COR-L47 (cell line): ENCODE results near the gene MMEL1.
"Not testable (repeated sequence)": the region's sequence is repeated elsewhere in the genome, so short reads cannot be mapped to it uniquely, and the experiment has no call there.

Source experiments
- DNase-seq: peaks from one replicate; lab custom pipeline; 2025; lab: John Stamatoyannopoulos, UW

MMEL1 gene

DNA sequence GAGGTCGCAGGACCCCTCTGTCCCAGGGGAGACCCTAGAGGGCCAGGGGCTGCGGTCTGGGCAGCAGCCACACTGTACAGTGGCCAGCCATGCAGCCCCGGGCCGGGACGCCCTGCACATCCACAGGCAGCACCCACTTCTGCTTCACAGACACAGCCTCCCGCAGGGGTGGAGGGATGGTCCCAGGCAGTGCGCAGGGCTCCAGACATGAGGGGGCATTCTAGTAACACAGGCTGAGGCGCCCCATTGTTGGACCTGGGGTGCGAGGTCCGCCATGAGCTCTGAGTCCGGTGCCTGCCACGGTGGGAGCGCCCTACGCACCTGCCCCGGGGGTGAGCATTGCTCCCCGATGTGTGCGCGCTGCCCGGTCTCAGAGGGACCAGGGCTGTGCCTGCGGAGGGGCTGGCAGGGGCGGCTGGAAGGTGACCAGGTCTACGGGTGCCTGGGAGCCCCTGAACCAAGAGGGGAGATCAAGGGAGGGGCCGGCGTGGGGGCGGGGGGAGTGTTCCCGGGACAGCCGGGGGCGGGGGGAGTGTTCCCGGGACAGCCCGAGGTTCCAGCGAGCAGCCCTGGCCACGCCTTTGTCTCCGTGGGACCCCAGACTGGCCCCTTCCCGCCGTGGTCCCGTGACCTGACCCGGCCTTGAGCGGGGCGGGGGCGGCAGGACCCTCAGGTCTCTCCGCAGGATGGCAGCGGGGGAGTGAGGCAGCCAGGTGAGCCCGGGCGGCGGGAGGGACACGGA, 4.5 kb downstream of the MMEL1 start:
- no peak for DNase-seq

DNA sequence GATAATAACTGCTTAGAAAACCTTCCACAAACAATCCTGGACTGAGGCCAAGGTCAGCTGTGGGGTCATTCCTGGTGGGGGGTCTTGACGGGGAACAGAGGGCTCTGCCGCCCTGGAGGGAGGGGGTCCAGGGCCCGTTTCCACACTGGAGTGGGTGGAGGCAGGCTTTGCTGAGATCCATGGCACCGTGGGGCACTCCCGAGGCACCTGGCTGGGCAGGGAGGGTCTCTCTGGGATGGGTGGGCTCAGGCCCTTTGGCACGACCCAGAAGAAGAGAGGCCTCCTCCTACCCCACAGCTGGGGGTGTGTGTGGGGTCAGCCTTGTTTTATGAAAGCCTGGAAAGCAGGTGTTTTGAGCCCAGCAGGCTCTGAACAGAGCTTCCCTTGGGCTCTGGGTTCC, 5.1 kb downstream of the MMEL1 start:
- no peak for DNase-seq

DNA sequence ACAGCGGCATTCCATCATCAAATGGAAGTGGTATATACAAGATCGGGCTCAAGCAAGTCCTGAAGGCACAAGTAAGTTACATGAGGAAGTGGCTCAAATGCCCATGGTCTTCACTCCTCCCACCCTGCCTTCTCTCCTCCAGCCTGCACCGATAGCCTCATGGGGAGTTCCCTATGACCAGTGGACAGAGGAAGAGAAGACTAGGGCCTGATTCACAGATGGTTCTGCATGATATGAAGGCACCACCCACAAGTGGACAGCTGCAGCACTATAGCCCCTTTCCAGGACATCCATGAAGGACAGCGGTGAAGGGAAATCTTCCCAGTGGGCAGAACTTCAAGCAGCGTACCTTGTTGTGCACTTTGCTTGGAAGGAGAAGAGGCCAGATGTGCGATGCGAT, 7.1 kb downstream of the MMEL1 start:
- not testable (repeated sequence) for DNase-seq

DNA sequence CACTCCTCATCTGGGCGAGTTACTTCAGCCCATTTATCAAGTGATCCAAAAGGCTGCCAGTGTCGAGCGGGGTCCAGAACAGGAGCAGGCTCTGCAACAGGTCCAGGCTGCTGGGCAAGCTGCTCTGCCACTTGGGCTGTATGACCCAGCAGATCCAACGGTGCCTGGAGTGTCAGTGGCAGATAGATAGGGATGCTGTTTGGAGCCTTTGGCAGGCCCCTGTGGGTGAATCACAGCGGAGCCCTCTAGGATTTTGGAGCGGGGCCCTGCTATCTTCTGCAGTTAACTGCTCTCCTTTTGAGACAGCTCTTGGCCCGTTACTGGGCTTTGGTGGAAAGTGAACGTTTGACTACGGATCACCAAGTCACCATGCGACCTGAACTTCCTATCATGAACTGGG, 7.5 kb downstream of the MMEL1 start:
- no peak for DNase-seq

DNA sequence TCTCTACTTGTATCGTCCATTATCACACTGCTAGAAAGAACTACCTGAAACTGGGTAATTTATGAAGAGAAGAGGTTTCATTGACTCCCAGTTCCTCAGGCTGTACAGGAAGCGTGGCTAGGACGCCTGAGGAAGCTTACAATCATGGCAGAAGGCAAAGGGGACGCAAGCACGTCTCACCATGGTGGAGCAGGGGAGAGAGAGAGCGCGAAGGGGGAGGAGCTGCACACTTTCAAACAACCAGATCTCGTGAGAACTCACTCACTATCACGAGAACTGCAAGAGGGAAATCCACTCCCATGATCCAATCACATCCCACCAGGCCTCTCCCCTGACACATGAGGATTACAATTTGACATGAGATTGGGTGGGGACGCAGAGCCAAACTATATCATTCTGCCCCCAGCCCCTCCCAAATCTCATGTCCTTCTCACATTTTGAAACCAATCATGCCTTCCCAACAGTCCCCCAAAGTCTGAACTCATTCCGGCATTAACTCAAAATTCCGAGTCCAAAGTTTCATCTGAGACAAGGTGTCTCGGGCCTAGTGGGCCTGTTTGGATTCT, 8.0 kb downstream of the MMEL1 start:
- DNase-seq = no peak

DNA sequence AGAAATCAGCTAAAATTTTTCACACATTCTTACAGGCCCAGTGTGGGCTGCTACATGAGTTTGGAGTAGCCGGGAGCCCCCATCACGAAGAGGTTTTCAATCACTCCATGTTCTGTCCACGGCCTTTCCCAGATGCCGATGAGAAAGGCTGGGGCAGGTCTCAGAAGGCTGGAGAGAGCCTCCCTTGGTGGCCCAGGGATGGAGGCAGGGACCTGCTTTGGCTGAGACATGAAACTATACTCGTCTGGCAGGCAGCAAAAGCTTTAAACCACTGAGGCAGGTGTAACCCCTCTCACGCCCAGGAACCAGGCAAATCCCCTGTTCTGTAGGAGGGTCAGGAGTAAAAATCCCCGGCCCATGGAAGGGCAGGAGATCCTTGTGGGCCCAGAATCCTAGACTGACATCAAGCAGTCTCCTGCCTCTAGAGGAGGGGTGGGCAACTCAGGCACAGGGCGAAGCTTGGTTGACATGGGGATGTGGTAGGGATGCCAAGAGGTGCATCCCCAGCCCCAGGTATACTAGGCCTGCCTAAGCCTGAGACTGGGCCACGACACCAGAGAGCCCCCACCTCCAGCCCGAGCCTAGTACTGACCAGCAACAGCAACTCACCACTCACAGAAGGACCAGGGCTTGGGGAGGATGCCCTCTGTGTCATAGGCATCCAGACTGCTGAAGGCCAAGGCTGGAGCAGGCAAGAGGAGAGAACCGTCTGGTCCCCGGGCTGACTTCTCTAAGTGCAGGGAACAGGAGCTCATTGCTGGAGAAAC, 9.1 kb downstream of the MMEL1 start:
- no peak for DNase-seq

DNA sequence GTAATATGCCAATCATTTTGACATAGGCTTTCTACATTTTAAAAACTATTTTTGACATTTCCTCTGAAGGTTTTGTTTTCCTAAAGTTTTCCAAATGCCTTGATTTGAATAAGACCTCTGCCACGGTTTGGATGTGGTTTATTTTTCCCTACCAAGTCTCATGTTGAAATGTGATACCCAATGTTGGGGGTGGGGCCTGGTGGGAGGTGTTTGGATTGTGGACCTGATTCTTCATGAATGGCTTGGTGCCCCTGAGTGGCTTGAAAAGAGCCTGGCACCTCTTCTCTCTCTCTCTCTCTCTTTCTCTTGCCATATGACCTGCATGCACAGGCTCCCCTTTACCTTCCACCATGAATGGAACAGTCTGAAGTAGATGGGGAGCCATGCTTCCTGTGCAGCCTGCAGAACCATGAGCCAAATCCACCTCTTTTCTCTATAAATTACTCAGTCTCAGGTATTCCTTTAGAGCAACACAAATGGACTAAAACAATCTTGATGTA, 14.8 kb downstream of the MMEL1 start:
- no peak for DNase-seq

DNA sequence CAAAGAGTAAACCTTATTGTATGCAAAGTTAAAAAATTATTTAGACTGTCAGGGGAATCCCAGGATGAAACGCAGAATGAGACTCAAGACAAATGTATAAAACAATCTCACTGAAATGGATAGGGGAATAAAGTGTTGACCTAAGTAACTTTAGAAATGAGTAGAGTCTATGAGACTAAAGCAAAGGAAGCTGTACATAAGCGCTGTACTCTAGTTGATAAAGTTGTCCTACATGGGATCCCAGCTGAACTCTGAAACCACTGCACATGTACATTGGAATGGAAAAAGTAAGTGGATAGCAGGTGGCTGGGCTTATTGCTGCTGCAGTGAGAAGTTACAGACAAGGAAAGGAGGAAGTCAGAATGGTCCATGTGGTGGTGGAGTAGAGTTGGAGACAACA, 18.7 kb downstream of the MMEL1 start:
- no peak for DNase-seq

DNA sequence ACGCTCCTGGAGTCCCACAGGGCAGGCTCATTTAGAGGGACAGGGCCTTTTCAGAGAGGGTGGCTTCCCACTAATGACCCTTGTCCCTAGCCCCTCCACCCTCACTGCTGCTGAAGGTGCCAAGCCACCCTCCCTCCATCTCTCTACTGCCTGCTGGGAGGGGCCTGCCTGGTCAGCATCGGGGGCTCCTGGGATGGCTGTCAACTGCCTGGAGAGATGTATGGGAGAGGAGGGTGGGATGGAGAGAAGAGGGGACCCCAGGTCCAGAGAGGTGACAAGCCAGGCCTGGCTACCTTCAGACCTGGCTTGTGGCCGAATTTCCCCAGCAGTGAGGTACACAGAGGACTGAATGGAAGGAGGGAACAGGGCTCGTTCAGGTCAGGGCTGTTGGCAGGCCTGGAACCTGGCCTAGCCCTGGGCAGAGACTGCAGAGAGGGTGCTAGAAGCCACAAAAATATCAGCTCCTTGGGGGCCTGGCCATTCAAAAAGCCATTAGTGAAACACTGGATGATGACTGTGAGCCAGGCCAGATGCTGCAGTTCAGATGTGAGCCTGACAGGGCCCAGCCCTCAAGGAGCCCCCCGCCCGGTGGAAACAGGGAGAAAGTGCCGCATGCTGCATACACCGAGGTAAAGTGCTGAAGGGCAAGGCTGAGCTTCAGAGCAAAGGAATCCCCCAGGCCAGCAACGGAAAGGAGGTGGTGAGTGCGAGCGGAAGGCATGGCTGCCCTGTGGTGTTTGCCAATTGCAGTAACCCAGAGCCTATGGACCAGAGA, 20.0 kb downstream of the MMEL1 start:
- no peak for DNase-seq

DNA sequence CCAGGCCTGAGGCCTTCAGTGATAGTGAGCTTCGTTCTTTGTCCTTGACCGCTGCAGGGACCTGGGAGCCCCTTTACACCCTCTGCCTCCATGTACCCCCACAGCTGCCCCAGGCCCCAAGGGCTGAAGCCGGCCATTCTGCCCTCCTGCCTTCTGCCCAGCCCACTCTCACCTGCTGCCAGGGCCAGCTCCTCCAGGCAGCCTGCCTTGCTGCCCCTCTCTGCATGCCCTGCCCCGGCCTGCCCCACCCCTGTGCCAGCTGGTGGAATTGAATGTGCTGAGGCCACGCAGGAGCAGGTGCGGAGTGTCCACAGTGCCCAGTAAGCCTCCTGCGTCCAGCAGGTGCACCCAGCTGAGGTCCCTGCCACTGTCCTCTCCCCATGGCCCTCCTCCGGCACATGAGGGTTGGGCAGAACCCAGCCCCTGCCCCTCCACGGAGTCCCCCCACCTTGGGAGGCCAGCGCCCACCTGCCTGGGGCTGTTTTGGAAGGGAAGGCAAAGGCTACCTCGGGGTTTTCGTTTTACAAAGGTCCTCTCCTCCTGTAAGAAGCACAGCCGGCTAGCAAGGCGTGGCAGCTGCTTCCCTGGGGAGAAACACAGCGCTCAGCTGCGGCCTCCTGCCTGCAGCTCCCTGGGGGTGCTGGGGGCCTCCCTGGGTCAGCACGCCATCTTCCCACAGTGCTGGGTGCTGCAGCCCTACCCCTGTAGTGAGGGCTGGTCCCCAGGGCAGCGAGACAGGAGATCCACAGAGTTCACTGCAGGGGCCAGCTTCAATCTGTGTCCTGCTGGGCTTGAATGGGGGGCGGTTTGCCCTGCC, 21.0 kb downstream of the MMEL1 start:
- peak; percentile 82 for DNase-seq

DNA sequence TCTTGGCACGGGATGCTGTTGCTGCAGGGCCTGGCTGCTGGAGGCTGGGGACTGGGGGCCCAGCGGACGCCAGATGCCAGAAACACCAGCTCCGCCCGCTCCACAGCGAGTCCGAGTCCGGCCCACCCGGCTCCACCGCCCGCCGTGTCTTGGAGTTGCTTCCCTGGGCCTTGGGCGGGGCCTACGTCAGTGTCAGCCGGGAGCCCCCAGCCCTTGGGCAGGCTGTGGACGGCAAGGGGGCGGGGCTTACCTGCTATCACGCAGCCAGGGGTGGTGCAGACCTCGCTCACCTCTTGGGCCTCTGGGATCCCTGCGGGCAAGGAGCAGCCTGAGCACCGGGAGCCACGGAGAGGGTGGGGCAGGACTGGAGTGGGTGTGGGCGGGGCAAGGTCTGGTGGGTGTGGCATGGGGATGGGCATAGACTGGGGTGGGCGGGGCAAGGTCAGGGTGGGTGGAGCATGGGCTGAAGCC, 21.8 kb downstream of the MMEL1 start:
- peak; percentile 94 for DNase-seq

DNA sequence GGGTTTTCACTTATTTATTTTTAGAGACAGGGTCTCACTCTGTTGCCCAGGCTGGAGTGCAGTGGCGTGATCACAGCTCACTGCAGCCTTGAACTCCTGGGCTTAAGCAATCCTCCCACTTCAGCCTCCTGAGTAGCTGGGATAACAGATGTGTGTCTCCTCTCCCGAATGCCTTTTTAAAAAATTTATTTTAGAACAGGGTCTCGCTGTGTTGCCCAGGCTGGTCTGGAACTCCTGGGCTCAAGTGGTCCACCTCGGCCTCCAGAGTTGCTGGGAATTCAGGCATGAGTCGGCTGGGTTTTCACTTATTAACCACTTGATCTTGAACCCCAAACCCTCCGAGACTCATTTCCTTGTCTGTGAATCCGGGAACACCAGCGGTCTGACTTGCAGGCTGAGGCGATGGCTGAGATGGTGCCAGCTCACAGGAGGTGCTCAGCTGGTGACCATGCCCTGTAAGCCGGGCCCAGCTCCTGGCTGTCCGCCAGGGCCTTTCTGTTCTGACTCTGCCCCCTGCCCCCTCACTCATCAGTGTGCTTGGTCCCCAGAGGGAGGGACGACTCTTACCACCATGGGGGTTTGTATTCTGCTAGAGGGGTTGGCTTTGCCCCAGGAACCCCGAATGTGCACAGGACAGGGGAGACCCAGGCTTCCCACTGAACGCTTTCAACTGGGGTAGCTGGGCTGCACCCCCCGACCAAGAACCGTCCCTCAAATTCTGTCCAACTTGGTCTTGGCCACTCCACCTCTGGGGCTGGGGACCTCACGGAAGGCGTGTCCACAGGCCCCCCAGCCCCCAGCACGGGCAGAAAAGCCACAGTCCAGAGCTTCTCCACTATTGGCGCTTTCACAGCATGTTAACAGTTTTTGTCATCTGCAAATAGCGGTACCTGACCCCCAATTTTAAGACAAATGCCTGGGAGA, 22.5 kb downstream of the MMEL1 start:
- peak; percentile 91 for DNase-seq

DNA sequence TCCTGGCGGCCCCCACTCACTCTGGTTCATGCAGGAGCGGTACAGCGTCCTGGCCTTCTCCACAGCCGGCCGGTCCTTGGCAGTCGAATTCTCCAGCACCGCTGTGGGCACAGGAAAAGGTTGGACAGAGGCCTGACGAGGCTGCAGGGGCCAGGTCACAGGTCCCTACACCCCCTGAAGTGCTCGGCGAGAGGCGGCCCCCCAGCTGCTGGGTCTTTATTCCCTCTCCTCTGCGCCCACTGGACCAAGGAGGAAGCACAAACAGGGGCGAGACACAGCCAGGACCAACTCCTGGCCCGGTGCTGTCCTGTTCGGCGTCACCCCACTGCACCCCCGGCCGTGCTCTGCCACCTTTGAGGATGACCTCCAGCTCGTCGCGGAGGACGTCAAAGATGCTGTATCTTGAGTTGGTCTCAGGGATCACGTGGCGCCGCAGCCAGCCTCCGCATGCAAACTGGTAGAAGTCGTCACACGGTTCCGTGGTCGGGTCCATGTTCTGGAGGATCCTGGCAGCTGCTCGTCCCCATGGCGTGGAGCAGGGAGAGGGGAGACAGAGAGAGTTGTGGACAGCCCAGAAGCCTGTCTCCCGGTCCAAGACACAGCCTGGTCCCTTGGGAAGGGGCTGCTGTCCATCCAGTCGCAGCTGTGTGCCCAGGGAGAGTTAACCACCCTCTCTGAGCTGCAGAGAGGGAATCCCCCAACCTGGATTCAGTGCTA, 23.3 kb downstream of the MMEL1 start:
- no peak for DNase-seq

DNA sequence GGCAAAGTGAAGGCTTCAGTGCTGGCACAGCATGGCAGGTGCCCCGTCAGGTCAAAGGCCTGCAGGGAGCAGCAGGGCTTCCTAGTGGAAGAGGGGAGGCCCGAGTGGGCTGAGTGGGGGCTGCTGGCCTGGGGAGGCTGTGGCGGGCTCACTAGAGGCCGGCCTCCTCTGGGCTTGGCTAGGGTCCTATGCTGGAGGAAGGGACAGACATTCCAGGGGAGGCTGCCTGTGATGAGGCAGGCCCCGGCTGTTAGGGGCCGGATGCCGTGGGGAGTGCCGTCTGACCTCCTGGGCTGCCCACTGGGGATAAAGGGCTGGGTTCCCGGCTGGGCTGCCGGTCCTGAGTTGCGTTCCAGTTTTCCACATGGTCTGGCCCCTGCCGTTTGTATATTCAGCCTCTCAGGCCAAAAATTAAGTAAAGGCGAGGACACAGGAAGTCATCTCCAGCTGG, 25.1 kb downstream of the MMEL1 start:
- no peak for DNase-seq

DNA sequence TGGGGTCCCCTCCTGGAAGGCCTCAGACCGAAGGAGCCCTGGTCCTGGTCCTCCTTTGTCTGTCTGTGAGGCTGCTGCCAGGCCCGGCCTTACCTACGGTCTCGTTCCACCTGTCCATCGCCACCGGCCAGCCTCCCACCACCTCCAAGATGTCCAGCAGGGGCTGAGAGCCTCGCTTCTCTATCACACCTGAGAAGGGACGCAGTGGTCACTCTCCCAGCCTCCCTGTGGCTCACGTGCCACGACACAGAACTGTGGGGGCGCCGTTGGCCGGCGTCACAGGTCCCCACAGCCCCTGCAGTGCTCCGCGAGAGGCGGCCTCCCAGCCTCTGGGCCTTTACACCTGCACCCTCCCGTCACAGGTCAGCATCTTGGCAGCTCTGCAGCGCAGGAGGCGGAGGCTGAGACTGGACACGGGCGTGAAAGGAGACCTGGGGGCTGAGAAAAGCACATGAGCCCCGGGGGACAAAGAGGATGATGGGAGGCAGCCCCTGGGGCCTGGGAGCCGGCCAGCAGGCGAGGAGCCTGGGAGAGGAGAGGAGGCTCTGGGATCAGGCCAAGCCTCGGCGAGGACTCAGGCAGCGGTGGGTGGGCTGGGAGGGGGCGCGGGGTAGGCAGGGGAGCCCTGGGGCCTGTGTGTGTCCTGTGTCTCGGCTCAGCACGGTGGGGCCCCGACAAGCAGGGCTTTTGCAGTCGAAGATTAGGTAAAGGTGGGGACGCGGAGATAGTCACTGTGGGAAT, 25.8 kb downstream of the MMEL1 start:
- no peak for DNase-seq

DNA sequence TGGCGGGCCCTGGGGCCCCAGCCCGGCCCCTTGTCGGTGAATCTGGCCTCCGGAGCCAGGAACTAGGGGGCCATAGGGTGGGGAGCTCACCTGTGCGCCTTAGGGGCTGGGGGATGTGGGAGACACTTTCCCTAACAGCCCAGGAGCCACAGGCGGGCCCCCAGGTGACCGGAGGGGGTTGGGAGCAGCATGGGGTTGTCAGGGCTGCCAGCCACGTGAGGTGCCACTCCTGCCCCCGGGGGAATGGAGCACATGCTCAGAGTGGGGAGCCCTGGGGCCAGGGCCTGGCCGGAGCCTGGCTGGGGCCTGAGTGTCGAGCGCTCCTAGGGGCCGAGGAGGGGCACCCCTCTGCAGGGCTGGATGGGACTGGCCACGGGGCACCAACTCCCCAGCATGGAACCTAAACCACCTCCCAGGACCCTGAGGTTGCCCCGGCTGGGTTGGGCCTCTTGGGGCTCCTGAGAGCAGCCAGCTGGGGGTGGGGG, 26.4 kb downstream of the MMEL1 start:
- no peak for DNase-seq

DNA sequence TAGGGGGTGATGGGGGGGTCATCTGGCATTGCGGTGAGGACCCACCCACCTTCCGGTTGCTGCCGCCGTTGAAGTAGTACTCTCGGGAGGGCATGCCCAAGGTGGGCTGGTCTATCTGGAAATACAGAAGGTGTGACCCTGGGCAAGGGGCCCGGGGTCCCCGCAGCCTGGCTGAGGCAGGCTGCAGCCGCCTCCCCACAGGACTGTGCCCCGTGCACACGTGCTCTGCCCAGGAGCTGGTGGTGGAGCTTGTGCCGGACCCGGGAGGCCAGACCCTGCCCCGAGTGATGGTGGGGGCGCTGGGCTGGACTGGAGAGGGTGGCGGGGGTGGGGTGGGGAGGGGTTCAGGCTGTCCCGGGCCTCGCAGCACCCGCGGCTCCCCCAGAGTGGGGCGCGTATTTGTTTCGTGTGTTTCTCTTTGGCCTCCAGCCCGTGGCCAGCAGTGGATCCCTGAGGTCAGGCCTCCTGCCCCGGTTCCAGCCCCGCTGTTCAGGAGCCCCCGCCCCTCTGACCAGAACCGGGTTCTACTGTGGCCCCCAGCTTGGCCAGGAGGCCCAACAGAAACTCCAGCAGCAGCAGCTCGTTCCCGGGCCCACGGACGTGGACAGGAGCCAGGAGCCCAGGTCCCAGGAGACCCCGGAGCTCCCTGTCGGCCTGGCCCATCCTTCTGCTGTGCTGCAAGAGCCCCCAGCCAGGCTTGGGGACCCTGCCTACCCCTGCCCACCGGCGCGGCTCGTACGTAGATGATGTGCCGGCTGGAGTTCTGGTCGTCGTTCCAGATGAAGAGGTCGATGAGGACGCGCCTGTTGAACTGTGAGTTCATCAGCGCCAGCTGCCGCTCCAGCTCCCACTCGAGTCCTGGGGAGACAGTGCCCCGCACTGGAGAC, 27.1 kb downstream of the MMEL1 start:
- no peak for DNase-seq
